ENCODE results near the gene IFT122. TPM values are rescaled to one million over a fixed set of nuclear protein-coding genes. Genes with fewer than 3 reads are reported as not detected.
"Not testable (repeated sequence)": the region's sequence is repeated elsewhere in the genome, so short reads cannot be mapped to it uniquely, and the experiment has no call there.

Gene IFT122
- total RNA-seq, 2 donors from 2014 or later: 19.3 to 33.4 TPM

DNA sequence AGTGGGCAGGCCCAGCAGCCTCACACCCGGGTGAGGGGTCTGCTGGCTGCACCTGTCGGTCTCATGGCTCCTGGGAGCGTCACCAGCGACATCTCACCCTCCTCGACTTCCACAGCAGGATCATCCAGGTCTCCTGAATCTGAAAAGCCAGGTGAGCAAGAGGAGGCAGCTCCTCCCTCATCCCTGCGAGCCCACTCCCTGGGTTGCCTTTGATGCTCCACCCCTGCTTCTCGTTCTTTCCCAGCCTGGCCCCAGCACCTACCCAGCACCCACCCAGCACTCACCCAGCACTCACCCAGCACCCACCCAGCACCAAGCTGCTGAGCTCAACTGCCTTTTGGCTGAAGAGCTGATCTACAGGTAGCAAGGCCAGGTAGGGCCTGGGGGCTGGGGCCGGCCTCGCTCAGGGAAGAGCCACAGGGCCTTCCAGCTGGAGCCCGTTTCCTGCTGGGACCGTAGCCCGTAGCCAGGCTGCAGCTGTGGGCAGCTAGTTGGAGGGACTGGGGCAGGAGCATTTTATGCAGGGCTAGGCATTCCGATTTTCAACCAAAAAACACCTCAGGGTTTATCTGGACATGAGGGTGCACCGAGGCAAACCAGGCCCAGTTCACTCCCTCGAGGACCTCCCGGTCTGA, 103.2 kb downstream of the IFT122 start, which contains the start of gene H1-8:
Gene H1-8 (plus strand): TSS at position 20 of the 635 bp plus-strand sequence. CDS start 44 bp downstream, at position 64.
- H3K27me3 Mint-ChIP-seq: no peaks in the 10 kb centered on the region
- H3K27ac Mint-ChIP-seq: no peak within 1 kb of the TSS
- H3K9me3 Mint-ChIP-seq: no peaks in the 10 kb centered on the region
- H3K36me3 Mint-ChIP-seq (ENCODE audit: low read depth): no peaks in the 10 kb centered on the region
- ATAC-seq (replicated peaks): no peak
- no peaks in the 10 kb centered on the region for H3K4me1 Mint-ChIP-seq
- H3K4me3 Mint-ChIP-seq: no peak within 1 kb of the TSS

DNA sequence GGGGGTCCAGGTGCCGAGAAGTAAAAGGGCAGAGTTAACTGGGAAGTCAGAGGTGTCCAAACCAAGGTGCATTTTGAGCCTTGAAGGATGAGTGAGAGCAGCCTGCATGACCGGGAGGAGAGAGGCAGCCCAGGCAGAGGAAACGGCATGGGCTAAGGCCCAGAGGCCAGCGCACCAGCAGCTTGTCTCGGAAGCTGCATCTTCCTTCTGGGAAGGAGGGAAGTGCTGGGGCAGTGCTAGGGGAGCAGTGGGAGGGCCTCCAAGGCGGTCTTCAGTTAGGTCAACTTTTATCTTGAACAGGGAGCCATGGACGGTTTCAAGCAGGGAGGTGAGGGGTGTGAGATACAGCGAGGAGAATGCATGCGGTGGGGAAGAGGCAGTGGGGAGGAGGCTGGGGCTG, 104.0 kb downstream of the IFT122 start:
- ATAC-seq (replicated peaks): no peak
- Mint-ChIP-seq H3K9me3 (no peaks in the 10 kb centered on the region), H3K36me3 (ENCODE audit: low read depth) (no peaks in the 10 kb centered on the region), H3K27ac (no peak overlapping the region), H3K27me3 (no peaks in the 10 kb centered on the region), H3K4me3 (no peak overlapping the region), H3K4me1 (no peaks in the 10 kb centered on the region)

DNA sequence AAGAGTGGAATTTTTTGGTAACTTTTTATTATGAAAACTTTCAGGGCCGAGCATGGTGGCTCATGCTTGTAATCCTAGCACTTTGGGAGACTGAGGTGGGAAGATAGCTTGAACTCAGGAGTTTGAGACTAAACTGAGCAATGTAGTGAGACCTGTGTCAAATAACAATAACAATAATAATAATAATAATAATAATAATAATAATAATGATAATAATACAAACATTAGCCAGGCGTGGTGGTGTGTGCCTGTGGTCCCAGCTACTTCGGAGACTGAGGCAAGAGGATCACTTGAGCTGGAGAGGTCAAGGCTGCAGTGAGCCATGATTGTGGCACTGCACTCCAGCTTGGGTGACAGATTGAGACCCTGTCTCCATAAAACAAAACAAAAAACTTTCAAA, 105.9 kb downstream of the IFT122 start:
- not testable (repeated sequence) for H3K27me3 Mint-ChIP-seq; H3K9me3 Mint-ChIP-seq; ATAC-seq (replicated peaks); H3K4me3 Mint-ChIP-seq; H3K36me3 Mint-ChIP-seq (ENCODE audit: low read depth); H3K27ac Mint-ChIP-seq; H3K4me1 Mint-ChIP-seq

DNA sequence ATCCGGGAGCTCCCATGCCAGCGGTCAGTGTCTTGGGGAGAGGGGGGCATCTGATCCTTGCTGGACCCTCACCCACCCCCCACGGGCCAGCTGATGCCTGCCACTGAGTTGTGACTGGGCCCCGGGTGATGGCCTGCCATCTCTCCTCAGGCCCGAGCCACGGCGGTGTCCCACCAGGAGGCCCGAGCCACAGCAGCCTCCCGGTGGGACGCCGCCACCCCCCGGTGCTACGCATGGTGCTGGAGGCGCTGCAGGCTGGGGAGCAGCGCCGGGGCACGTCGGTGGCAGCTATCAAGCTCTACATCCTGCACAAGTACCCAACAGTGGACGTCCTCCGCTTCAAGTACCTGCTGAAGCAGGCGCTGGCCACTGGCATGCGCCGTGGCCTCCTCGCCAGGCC, 107.2 kb downstream of the IFT122 start:
- H3K9me3 Mint-ChIP-seq: no peaks in the 10 kb centered on the region
- H3K4me3 Mint-ChIP-seq: no peak overlapping the region
- no peaks in the 10 kb centered on the region for H3K4me1 Mint-ChIP-seq
- no peak for ATAC-seq (replicated peaks)
- no peaks in the 10 kb centered on the region for H3K27me3 Mint-ChIP-seq
- no peak overlapping the region for H3K27ac Mint-ChIP-seq
- H3K36me3 Mint-ChIP-seq (ENCODE audit: low read depth): no peaks in the 10 kb centered on the region

DNA sequence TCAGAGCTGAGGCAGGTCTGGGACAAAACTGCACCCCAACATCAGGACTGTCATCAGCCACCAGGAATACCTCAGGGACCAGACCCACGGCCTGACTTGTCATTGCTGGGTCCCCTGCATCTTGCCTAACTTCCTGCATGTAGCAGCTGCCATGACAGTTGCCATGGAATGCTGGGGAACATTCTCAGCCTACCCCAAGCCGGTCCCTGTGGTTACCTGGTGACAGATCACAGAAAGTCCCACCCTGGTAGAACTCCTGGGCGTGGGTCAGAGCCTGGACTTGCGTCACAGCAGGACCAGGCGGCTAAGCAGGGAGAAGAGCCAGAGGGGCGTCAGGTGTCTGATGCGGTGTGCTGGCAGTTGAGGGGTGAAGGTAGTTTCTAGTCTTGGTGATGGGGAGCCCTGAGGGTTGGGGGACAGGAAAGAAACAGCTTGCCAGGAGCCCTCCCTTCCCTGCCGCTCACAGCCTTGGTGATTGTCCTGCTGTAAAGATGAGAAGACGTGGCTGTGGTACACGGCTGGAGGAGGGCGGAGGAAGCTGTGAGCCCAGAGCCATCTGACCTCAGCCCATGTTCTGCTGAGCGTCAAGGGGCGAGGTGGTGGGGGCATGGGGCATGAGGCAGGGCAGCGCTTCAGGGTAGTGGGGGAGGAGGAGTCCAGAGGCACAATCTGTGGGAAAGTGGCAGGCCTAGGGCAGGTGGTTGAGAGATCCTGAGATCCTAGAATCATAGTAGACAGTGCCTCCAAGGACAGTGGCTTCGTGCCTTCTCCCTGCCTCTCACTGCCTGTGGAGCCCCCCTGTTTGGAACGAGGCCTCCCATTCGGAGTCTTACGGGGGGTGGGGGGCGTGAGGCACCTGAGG, 108.3 kb downstream of the IFT122 start:
- Mint-ChIP-seq H3K27ac (no peak overlapping the region), H3K4me3 (no peak overlapping the region), H3K9me3 (no peaks in the 10 kb centered on the region), H3K27me3 (no peaks in the 10 kb centered on the region), H3K36me3 (ENCODE audit: low read depth) (no peaks in the 10 kb centered on the region), H3K4me1 (no peaks in the 10 kb centered on the region)
- ATAC-seq (replicated peaks): no peak

DNA sequence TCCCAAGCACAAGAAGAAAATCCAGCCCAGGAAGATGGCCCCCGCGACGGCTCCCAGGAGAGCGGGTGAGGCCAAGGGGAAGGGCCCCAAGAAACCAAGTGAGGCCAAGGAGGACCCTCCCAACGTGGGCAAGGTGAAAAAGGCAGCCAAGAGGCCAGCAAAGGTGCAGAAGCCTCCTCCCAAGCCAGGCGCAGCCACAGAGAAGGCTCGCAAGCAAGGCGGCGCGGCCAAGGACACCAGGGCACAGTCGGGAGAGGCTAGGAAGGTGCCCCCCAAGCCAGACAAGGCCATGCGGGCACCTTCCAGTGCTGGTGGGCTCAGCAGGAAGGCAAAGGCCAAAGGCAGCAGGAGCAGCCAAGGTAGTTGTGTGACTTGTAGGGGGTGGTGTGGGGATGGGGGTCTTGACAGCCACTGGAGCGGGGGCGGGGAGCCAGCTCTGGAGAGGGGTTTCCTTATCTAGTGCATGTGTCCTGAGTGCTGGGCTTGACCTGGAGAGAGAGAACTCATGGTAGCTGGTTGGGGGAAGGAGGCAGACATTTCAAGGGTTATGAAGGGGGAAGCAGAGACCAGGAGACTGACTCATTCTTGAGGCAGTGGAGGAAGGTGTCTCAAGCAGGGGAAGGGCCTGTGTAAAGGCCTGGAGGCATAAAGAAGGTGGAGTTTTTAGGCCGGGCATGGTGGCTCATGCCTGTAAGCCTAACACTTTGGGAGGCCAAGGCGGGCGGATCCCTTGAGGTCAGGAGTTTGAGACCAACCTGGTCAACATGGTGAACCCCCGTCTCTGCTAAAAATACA, 109.2 kb downstream of the IFT122 start:
- Mint-ChIP-seq H3K4me1 (no peaks in the 10 kb centered on the region), H3K4me3 (no peak overlapping the region)

DNA sequence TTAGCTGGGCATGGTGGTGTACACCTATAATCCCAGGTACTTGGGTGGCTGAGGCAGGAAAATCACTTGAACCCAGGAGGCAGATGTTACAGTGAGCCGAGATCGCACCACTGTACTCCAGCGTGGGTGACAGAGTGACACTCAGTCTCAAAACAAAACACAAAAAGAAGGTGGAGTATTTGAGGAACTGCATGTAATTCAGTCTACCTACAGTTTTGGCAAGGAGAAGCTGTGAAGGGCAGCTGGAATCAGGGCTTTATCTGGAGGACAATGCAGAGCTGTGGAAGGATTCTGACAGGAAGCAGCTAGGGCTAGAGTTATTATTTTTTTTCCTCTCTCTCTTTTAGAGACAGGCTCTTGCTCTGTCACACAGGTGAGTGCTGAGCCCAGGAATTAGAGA, 109.8 kb downstream of the IFT122 start:
- H3K9me3 Mint-ChIP-seq: no peaks in the 10 kb centered on the region
- H3K27me3 Mint-ChIP-seq: no peaks in the 10 kb centered on the region
- ATAC-seq (replicated peaks): no peak
- no peaks in the 10 kb centered on the region for H3K36me3 Mint-ChIP-seq (ENCODE audit: low read depth)
- no peak overlapping the region for H3K4me3 Mint-ChIP-seq
- no peaks in the 10 kb centered on the region for H3K4me1 Mint-ChIP-seq
- no peak overlapping the region for H3K27ac Mint-ChIP-seq

More for the DNA sequence above, 109.2 kb downstream of the IFT122 start:
- no peaks in the 10 kb centered on the region for H3K36me3 Mint-ChIP-seq (ENCODE audit: low read depth)
- no peaks in the 10 kb centered on the region for H3K9me3 Mint-ChIP-seq
- no peaks in the 10 kb centered on the region for H3K27me3 Mint-ChIP-seq
- no peak for ATAC-seq (replicated peaks)
- H3K27ac Mint-ChIP-seq: no peak overlapping the region

DNA sequence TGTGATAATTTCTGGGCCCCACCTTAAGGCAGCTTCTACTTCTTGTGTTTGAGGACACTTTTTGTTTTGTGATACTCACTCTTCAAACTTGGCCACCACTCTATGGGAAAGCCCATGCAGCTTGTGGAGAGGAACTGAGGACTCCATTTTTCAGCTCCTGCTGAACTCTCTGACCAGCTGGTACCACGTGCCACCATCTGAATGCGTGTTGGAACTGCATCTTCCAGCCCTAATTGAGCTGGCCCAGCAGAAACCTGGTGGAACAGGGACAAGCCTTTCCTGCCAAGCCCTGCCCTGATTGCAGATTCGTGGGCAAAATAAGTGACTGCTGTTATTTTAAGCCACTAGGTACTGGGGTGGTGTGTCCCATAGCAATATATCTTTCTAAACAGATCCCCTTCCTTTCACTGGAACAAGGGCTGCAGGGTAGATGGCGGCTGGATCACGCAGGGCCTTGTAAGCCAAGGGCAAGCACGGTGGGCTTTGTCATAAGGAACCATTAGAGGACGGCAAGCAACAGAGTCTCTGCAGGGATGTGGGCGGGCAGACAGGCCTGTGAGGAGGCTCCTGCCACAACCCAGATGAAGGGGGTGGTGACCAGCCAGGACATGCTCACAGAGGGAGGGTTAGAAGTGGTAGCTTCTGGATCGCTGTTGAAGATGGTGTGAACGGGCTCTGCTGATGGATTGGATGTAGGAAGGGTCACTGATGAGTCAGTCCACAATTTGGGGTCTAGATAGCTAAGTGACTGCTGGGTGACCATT, 112.4 kb downstream of the IFT122 start:
- Mint-ChIP-seq H3K9me3 (no peaks in the 10 kb centered on the region), H3K36me3 (ENCODE audit: low read depth) (no peaks in the 10 kb centered on the region), H3K4me3 (no peak overlapping the region), H3K27ac (no peak overlapping the region), H3K4me1 (no peaks in the 10 kb centered on the region), H3K27me3 (no peaks in the 10 kb centered on the region)
- no peak for ATAC-seq (replicated peaks)

DNA sequence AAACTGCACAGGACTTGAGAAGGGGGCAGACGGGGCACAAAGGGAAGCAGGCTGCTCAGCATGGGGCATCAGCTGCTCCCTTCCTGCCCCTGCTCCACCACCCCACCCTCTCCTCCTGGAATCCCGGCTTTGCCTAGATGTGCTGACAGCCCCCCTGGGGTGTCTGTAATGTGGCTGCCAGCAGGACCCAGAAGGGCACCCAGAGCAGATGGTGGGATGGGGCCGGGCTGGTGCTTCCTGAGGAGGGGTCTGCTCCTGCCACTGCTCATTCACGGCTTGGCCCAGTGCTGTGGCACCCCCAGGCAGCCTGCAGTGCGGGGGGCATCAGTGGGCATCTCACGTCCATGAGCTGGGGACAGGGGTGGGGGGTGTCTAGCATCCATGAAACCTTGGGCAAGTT, 113.1 kb downstream of the IFT122 start:
- Mint-ChIP-seq H3K36me3 (ENCODE audit: low read depth) (no peaks in the 10 kb centered on the region), H3K27me3 (no peaks in the 10 kb centered on the region), H3K4me1 (no peaks in the 10 kb centered on the region), H3K9me3 (no peaks in the 10 kb centered on the region), H3K27ac (no peak overlapping the region), H3K4me3 (no peak overlapping the region)
- ATAC-seq (replicated peaks): no peak

DNA sequence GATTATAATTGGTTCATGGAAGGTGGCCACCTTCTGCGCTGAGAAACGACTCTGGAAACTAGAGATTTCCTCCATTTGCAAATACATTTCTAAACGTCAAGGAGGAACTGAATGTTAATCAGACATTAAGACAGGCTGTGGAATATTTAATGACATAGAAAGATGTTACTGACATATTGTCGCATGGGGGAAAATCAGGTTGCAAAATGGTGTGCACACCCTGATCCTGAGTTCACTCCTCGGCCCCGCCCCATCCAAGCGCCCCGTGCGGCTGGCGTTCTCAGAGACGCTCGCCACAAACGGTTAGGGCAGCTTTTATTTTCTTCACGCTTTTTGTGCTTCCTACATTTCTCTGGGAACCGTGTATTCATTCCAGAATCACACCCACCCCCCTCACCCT, 113.7 kb downstream of the IFT122 start:
- no peaks in the 10 kb centered on the region for H3K9me3 Mint-ChIP-seq
- peak overlapping the region; percentile 27 for H3K4me3 Mint-ChIP-seq
- no peaks in the 10 kb centered on the region for H3K4me1 Mint-ChIP-seq
- H3K36me3 Mint-ChIP-seq (ENCODE audit: low read depth): no peaks in the 10 kb centered on the region
- no peaks in the 10 kb centered on the region for H3K27me3 Mint-ChIP-seq
- no peak for ATAC-seq (replicated peaks)
- no peak overlapping the region for H3K27ac Mint-ChIP-seq

DNA sequence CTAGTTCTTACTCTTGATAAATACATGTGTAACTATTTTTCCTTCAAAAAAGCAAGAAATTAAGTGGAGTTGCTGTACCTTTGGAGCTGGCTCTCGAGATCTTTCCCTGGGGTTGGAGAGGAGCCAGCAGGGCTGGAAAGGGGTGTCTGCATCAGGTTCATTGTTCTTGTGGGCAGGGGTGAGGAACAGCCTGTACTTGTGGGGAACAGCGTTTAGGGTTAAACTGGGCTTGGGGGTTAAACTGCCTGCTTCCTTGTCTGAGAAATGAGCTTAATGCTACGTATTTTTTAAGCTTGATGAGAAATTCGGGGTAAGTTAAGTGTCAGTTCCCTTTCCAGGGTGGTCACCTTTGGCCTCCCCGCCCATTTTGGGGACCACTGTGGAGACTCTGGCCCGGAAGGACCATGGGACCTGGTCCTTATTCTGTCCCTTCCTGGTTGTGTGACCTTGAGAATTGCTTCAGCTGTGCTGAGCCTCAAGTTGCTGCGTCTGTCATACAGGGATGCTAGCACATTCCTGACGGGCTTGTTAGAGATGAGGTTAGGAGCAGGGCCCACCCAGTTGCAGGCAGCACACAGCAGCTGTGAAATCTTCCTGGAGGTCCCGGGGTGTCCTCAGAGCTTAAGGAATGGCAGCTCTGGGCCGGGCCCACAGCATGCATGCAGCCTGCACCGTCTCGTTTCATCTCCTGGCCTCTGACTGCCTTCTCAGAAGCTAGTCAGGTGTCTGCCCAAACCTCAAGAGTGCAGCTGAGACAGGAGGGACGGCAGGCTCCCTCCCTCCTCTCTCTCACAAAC, 114.5 kb downstream of the IFT122 start:
- no peaks in the 10 kb centered on the region for H3K9me3 Mint-ChIP-seq
- no peak overlapping the region for H3K27ac Mint-ChIP-seq
- no peak for ATAC-seq (replicated peaks)
- no peaks in the 10 kb centered on the region for H3K36me3 Mint-ChIP-seq (ENCODE audit: low read depth)
- no peaks in the 10 kb centered on the region for H3K27me3 Mint-ChIP-seq
- peak overlapping the region; percentile 27 for H3K4me3 Mint-ChIP-seq
- H3K4me1 Mint-ChIP-seq: no peaks in the 10 kb centered on the region

DNA sequence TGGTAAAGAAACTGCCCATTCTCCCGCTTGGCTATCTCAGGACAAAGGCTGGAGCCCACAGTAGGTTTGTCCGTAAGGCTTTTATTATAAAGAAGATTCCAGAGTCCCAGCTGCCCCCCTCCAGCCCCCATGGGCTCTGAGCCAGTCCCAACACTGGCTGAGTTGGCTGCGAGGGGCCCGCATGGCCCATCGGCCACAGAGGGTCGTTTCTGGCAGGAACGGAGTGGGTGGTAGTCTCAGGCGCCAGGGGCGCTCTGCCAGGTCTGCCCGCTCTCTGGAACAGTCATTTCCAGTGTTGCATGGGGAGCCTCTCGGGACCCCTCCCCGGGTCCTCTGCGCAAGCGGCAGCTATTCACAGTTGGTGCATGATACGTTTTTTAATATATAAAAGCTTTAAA, 115.1 kb downstream of the IFT122 start:
- Mint-ChIP-seq H3K4me1 (no peaks in the 10 kb centered on the region), H3K27me3 (no peaks in the 10 kb centered on the region), H3K9me3 (no peaks in the 10 kb centered on the region), H3K36me3 (ENCODE audit: low read depth) (no peaks in the 10 kb centered on the region), H3K27ac (no peak overlapping the region), H3K4me3 (no peak overlapping the region)
- ATAC-seq (replicated peaks): no peak

DNA sequence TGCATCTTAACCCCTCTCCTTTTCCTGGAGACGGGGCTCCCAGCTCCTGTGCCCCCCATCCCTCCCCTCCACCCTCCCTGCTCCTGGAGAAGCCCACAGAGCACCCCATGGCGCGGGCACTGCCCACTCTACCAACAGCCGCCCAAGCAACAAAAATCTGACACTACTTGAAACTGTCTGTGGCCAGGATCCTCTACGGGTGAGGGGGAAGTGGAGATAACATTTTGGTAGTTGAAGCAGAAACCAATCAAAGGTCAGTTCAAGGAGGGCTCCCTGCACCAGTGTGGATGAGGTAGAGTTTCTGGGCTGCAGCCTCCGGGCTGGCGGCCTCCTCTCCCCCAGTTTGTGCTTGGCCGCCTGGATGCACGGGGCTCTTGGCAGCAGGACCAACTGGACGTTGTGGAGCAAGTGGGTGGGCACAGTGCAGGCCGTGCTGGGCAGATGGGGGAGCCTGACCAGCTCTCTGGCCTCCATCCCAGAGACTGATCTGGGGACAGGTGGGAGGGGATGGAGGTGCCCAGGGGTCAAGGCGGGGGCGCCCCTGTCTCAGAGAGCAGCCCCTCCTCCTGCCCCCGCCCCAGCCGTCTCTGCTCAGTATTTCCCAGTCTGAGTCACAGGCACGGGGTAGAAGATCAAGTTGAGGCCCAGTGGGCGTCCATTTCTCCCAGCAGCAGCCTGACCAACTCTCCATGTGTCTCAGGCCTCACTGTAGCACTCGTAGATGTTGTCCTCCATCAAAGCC, 115.8 kb downstream of the IFT122 start:
- peaks cover 4% of the 10 kb centered on the region for H3K4me1 Mint-ChIP-seq
- H3K27me3 Mint-ChIP-seq: no peaks in the 10 kb centered on the region
- H3K36me3 Mint-ChIP-seq (ENCODE audit: low read depth): no peaks in the 10 kb centered on the region
- no peak for ATAC-seq (replicated peaks)
- no peak overlapping the region for H3K4me3 Mint-ChIP-seq
- no peaks in the 10 kb centered on the region for H3K9me3 Mint-ChIP-seq
- H3K27ac Mint-ChIP-seq: no peak overlapping the region
